H1 (cell line): Measurements from ENCODE around the gene RASAL2. TPM values are rescaled to one million over a fixed set of nuclear protein-coding genes. Genes with fewer than 3 reads are reported as not detected.

Experiments
- CTCF ChIA-PET: fragments of 300-600 bp; sonication (Branson Sonifier 250); formaldehyde crosslinking; loops from one replicate; lab custom pipeline; 2021; ENCODE audit not compliant: partially characterized antibody; lab: Charles Lee
- POLR2A ChIA-PET: fragments of 300-600 bp; sonication (Branson Sonifier 250); formaldehyde crosslinking; loops from one replicate; lab custom pipeline; 2021; ENCODE audit warnings: inconsistent platforms; ENCODE audit not compliant: partially characterized antibody; lab: Charles Lee
- DNase-seq, 2 experiments: peaks; one replicate each; pipeline versions ENCODE4 v3.0.0 to v3.0.0-alpha.2; 2010 to 2022; ENCODE audit warnings: low spot score in 2 of 2, low read depth in 1 of 2, mixed read lengths in 1 of 2
- FAIRE-seq: peaks from 2 replicates; lab custom pipeline; 2011; peaks lifted over from hg19 to GRCh38; lab: Jason Lieb, UNC
- H2AFZ ChIP-seq: 2 replicates; pipeline ENCODE4 v1.8.1; 2012; ENCODE audit warnings: low read length, inconsistent platforms
- H2AK5ac ChIP-seq: 2 replicates; pipeline ENCODE4 v1.6.1; 2013; ENCODE audit warnings: low read depth, low read length
- H2BK120ac ChIP-seq: replicated peaks from 2 replicates; pipeline ENCODE3; 2013; ENCODE audit warnings: low read depth, low read length, inconsistent platforms
- H2BK12ac ChIP-seq: 2 replicates; pipeline ENCODE4 v1.6.1; 2013; ENCODE audit warnings: low read depth, low read length
- H2BK15ac ChIP-seq: 2 replicates; pipeline ENCODE4 v1.6.1; 2013; ENCODE audit warnings: low read length
- H2BK20ac ChIP-seq: 2 replicates; pipeline ENCODE4 v1.6.1; 2013; ENCODE audit warnings: low read length
- H2BK5ac ChIP-seq: 2 replicates; pipeline ENCODE4 v1.6.1; 2013; ENCODE audit warnings: low read depth, low read length
- H3K14ac ChIP-seq: 2 replicates; pipeline ENCODE4 v1.6.1; 2013; ENCODE audit warnings: inconsistent platforms; ENCODE audit not compliant: insufficient read length
- H3K18ac ChIP-seq: 2 replicates; pipeline ENCODE4 v1.6.1; 2013; ENCODE audit warnings: low read length; ENCODE audit errors: extremely low read depth
- H3K23ac ChIP-seq: 2 replicates; pipeline ENCODE4 v1.6.1; 2013; ENCODE audit warnings: inconsistent platforms; ENCODE audit not compliant: insufficient read length
- H3K23me2 ChIP-seq: 2 replicates; pipeline ENCODE4 v1.6.1; 2013; ENCODE audit warnings: low read depth, low read length
- H3K27ac ChIP-seq: 2 replicates; pipeline ENCODE4 v1.6.1; 2011; ENCODE audit warnings: low read depth, low read length, inconsistent platforms
- H3K27me3 ChIP-seq, 4 experiments: replicated peaks in 1 of 4; 1 replicate in 1 of 4; 2 replicates in 3 of 4; pipeline versions ENCODE4 v1.6.1 to v1.8.1; 2011 to 2013; ENCODE audit warnings: low read length in 3 of 4, mild to moderate bottlenecking in 3 of 4, inconsistent platforms in 2 of 4, mixed read lengths in 2 of 4, moderate library complexity in 1 of 4; ENCODE audit not compliant: control insufficient read depth in 3 of 4, insufficient read depth in 3 of 4; ENCODE audit errors: extremely low read depth in 1 of 4
- H3K36me3 ChIP-seq, 4 experiments: 2 replicates each; pipeline versions ENCODE4 v1.6.1 to v1.8.1; 2011 to 2013; ENCODE audit warnings: mild to moderate bottlenecking in 4 of 4, low read length in 3 of 4, moderate library complexity in 2 of 4, control low read depth in 1 of 4, inconsistent platforms in 1 of 4; ENCODE audit not compliant: insufficient read depth in 4 of 4, control insufficient read depth in 2 of 4
- H3K4ac ChIP-seq: replicated peaks from 2 replicates; pipeline ENCODE3; 2013; ENCODE audit warnings: low read length, low read depth, mixed read lengths, inconsistent platforms; ENCODE audit not compliant: insufficient read length
- H3K4me1 ChIP-seq, 4 experiments: replicated peaks in 1 of 4; 1 replicate in 1 of 4; 2 replicates in 3 of 4; pipeline versions ENCODE4 v1.6.1 to v1.8.1; 2011 to 2013; ENCODE audit warnings: low read length in 3 of 4, inconsistent platforms in 2 of 4, mixed read lengths in 1 of 4; ENCODE audit not compliant: insufficient read depth in 4 of 4, control insufficient read depth in 3 of 4
- H3K4me2 ChIP-seq, 2 experiments: 2 replicates each; pipeline versions ENCODE4 v1.6.1 to v1.8.1; 2011 to 2013; ENCODE audit warnings: low read depth in 2 of 2, low read length in 2 of 2, control low read depth in 1 of 2, inconsistent platforms in 1 of 2, mild to moderate bottlenecking in 1 of 2; ENCODE audit not compliant: insufficient read depth in 1 of 2
- H3K4me3 ChIP-seq, 4 experiments: fragments of 200-600, 300-600 bp in 1 of 4; sonication (generic), shearing (Covaris generic), sonication (Bioruptor Twin) in 1 of 4; 2 replicates each; pipeline versions ENCODE4 v1.5.1 to v1.8.1; 2011 to 2016; ENCODE audit warnings: low read length in 4 of 4, low read depth in 3 of 4, control low read depth in 2 of 4, inconsistent platforms in 2 of 4, mild to moderate bottlenecking in 2 of 4, mixed read lengths in 1 of 4, moderate library complexity in 1 of 4; ENCODE audit not compliant: insufficient read depth in 2 of 4; ENCODE audit errors: extremely low read depth in 1 of 4
- H3K56ac ChIP-seq: replicated peaks from 2 replicates; pipeline ENCODE3; 2013; ENCODE audit warnings: low read depth, mild to moderate bottlenecking, mixed read lengths, low read length, inconsistent platforms; ENCODE audit not compliant: insufficient read length
- H3K79me1 ChIP-seq: 2 replicates; pipeline ENCODE4 v1.6.1; 2013; ENCODE audit warnings: low read depth, low read length, control low read depth
- H3K79me2 ChIP-seq, 2 experiments: 2 replicates each; pipeline versions ENCODE4 v1.6.1 to v1.8.1; 2012 to 2013; ENCODE audit warnings: low read length in 2 of 2, mild to moderate bottlenecking in 2 of 2, inconsistent platforms in 1 of 2; ENCODE audit not compliant: insufficient read depth in 2 of 2, control insufficient read depth in 1 of 2
- H3K9ac ChIP-seq, 4 experiments: replicated peaks in 1 of 4; 1 replicate in 1 of 4; 2 replicates in 3 of 4; pipeline versions ENCODE4 v1.6.1 to v1.8.1; 2011 to 2013; ENCODE audit warnings: low read depth in 3 of 4, low read length in 3 of 4, control low read depth in 2 of 4, mild to moderate bottlenecking in 2 of 4, moderate library complexity in 2 of 4, inconsistent platforms in 1 of 4; ENCODE audit errors: extremely low read depth in 1 of 4
- H3K9me3 ChIP-seq, 2 experiments: 2 replicates each; pipeline versions ENCODE4 v1.6.1 to v1.8.1; 2012 to 2013; ENCODE audit warnings: mild to moderate bottlenecking in 2 of 2, moderate library complexity in 2 of 2, control low read depth in 1 of 2, inconsistent platforms in 1 of 2, low read depth in 1 of 2, low read length in 1 of 2, mixed read lengths in 1 of 2; ENCODE audit not compliant: insufficient read depth in 2 of 2
- H4K20me1 ChIP-seq, 2 experiments: replicated peaks in 1 of 2; 2 replicates each; pipeline versions ENCODE3 to v1.8.1; 2011 to 2013; ENCODE audit warnings: inconsistent platforms in 2 of 2, low read length in 2 of 2, mild to moderate bottlenecking in 1 of 2; ENCODE audit not compliant: insufficient read depth in 2 of 2, control insufficient read depth in 1 of 2
- H4K5ac ChIP-seq: 2 replicates; pipeline ENCODE4 v1.6.1; 2013; ENCODE audit warnings: low read length, low read depth, mixed read lengths, inconsistent platforms; ENCODE audit not compliant: insufficient read length
- H4K8ac ChIP-seq: 2 replicates; pipeline ENCODE4 v1.8.0; 2013; ENCODE audit warnings: mild to moderate bottlenecking, moderate library complexity, low read length, inconsistent platforms; ENCODE audit not compliant: insufficient read depth; ENCODE audit errors: extremely low read depth
- H4K91ac ChIP-seq: replicated peaks from 2 replicates; pipeline ENCODE3; 2013; ENCODE audit warnings: low read length, mixed read lengths, inconsistent platforms; ENCODE audit not compliant: insufficient read length
- ASH2L ChIP-seq: fragments of 200-600, 300-600 bp; sonication (generic); IDR thresholded peaks from one replicate; pipeline ENCODE4 v1.7.1; 2017; ENCODE audit warnings: low read length
- CHD2 ChIP-seq: IDR thresholded peaks from 2 replicates; pipeline ENCODE4 v1.6.1; 2012; ENCODE audit warnings: low read length, improper control_type of control experiment
- HDAC6 ChIP-seq: IDR thresholded peaks from one replicate; pipeline ENCODE4 v1.7.1; 2012; ENCODE audit warnings: low read depth, mild to moderate bottlenecking, inconsistent platforms, low read length, moderate library complexity
- NRF1 ChIP-seq: IDR thresholded peaks from 2 replicates; pipeline ENCODE4 v1.6.1; 2011; ENCODE audit warnings: mild to moderate bottlenecking, low read depth, low read length, improper control_type of control experiment
- POU5F1 ChIP-seq: IDR thresholded peaks from 2 replicates; pipeline ENCODE4 v1.6.1; 2011; ENCODE audit warnings: low read depth, mild to moderate bottlenecking, low read length, moderate library complexity
- TAF1 ChIP-seq: IDR thresholded peaks from 2 replicates; pipeline ENCODE4 v1.6.1; 2011; ENCODE audit warnings: mild to moderate bottlenecking, low read depth, low read length
- WGBS, 2 experiments: shearing (Covaris generic) in 1 of 2; methylation state at CpG; one replicate each; pipeline versions ENCODE4 v1.1.6 to v1.1.7; 2013 to 2015; ENCODE audit warnings: low lambda C conversion rate in 2 of 2, mixed read lengths in 2 of 2, inconsistent platforms in 1 of 2, low coverage in 1 of 2, missing lambda C conversion rate in 1 of 2; ENCODE audit not compliant: insufficient replicate concordance in 2 of 2, insufficient coverage in 1 of 2, insufficient read length in 1 of 2; ENCODE audit errors: extremely low coverage in 1 of 2, missing lambda C conversion rate in 1 of 2; 5-methylcytosine and 5-hydroxymethylcytosine counted together
- polyA plus RNA-seq, 7 experiments: library from polyadenylated mRNA; depleted of rRNA in 3 of 7; stranded (reverse) in 5 of 7; unstranded in 2 of 7; fragments of >200 nt in 5 of 7; fragments of 200-250 nt in 2 of 7; gene quantifications; 1 replicate in 5 of 7; 2 replicates in 1 of 7; 4 replicates in 1 of 7; pipeline versions ENCODE4 v1.2.1 to v1.2.3, GENCODE V29; 2011 to 2013; ENCODE audit warnings: missing spikeins in 2 of 7, mixed read lengths in 2 of 7
- total RNA-seq: library from RNA; stranded (reverse); fragmentation: NEBNext Ultra II Directional; extraction: Animal tissue kit (Norgen Biotek cat#: 25700); gene quantifications from 2 replicates; pipeline ENCODE4 v1.2.1, GENCODE V29; 2021
- TF ChIP-seq, protein P1 (sequence below): IDR thresholded peaks from 2 replicates; pipeline ENCODE4 v1.6.1; 2012; ENCODE audit warnings: low read length, inconsistent platforms

The RASAL2 gene
- total and polyA plus RNA-seq, 2 of the 8 experiments (the other 6 are each of a cell fraction or from before 2014, with no cell fraction given), result 15.9 to 32.5 TPM

DNA sequence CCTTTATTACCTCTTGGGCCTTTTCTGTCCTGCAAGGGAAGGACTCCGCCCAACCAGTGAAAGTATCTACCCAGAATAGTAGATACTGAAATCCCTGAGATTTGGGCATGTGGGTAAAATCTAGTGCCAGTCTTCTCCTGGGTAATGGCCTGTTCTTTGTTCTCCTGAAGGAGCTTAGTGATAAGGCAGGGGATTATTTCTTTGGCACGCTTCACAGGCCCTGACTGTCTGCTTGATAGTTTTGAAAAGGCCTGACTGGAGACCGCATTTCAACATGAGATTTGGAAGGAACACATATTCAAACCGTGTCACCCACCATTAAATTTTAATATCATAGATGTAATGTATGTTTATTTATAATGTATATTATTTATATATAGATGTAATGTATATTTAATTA lies 48.9 kb downstream of the RASAL2 start:
- Histone ChIP-seq H3K9me3 (no peaks in the 10 kb centered on the region), H2AFZ (no peak overlapping the region), H3K56ac (no peak overlapping the region), H3K4ac (no peak overlapping the region), H3K27ac (no peak overlapping the region), H3K4me3 (no peak overlapping the region), H2BK15ac (no peak overlapping the region), H3K4me1 (no peaks in the 10 kb centered on the region; a peak in 1 of 7 replicates), H2BK20ac (no peak overlapping the region), H3K36me3 (no peaks in the 10 kb centered on the region), H4K5ac (no peak overlapping the region), H3K9ac (no peak overlapping the region), H3K4me2 (no peak overlapping the region), H4K8ac (no peak overlapping the region), H4K91ac (no peak overlapping the region), H2BK120ac (no peak overlapping the region), H3K79me2 (peaks cover 0 to 76% of the 10 kb centered on the region in 2 experiments; a peak in 3 of 4 replicates), H3K23ac (no peak overlapping the region), H3K23me2 (no peaks in the 10 kb centered on the region), H3K14ac (no peak overlapping the region), H2AK5ac (no peak overlapping the region), H3K79me1 (no peaks in the 10 kb centered on the region; the same call in 1 of the 2 replicates), H2BK5ac (no peak overlapping the region), H2BK12ac (no peak overlapping the region), H3K27me3 (no peaks in the 10 kb centered on the region), H3K18ac (no peak overlapping the region), H4K20me1 (peaks cover 2% of the 10 kb centered on the region in 2 experiments)
- ChIA-PET POLR2A (no interaction called here), CTCF (no interaction called here)
- FAIRE-seq, result no peak
- TF ChIP-seq ASH2L (no peak), TAF1 (no peak), HDAC6 (no peak), CHD2 (no peak), POU5F1 (no peak), NRF1 (no peak)
- TF ChIP-seq, protein P1, sequence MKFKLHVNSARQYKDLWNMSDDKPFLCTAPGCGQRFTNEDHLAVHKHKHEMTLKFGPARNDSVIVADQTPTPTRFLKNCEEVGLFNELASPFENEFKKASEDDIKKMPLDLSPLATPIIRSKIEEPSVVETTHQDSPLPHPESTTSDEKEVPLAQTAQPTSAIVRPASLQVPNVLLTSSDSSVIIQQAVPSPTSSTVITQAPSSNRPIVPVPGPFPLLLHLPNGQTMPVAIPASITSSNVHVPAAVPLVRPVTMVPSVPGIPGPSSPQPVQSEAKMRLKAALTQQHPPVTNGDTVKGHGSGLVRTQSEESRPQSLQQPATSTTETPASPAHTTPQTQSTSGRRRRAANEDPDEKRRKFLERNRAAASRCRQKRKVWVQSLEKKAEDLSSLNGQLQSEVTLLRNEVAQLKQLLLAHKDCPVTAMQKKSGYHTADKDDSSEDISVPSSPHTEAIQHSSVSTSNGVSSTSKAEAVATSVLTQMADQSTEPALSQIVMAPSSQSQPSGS, result no peak
- WGBS, 2 experiments, result 88% methylated on average over 4 of the region's 4 CpGs; no CpG with 5 or more reads in 1 of the 2 experiments
- no peak for DNase-seq
